ENCODE results near the gene ZNF284.

DNA sequence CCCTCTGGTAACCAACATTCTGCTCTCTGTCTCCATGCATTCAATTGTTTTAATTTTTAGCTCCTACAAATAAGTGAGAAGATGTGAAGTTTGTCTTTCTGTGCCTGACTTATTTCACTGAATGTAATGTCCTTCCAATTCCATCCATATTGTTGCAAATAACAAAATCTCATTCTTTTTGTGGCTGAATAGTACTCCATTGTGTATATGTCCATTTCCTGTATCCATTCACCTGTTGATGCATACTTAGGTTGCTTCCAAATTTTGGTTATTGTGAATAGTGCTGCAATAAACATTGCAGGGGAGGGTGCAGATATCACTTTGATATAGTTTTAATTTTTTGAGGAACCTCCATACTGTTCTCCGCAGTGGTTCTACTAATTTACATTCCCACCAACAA, 2.5 kb upstream of the ZNF284 start:
- TF ChIP-seq, protein P1, sequence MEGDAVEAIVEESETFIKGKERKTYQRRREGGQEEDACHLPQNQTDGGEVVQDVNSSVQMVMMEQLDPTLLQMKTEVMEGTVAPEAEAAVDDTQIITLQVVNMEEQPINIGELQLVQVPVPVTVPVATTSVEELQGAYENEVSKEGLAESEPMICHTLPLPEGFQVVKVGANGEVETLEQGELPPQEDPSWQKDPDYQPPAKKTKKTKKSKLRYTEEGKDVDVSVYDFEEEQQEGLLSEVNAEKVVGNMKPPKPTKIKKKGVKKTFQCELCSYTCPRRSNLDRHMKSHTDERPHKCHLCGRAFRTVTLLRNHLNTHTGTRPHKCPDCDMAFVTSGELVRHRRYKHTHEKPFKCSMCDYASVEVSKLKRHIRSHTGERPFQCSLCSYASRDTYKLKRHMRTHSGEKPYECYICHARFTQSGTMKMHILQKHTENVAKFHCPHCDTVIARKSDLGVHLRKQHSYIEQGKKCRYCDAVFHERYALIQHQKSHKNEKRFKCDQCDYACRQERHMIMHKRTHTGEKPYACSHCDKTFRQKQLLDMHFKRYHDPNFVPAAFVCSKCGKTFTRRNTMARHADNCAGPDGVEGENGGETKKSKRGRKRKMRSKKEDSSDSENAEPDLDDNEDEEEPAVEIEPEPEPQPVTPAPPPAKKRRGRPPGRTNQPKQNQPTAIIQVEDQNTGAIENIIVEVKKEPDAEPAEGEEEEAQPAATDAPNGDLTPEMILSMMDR (IDR thresholded peaks at IDR 0.05), result no peak
- TF ChIP-seq POLR2AphosphoS5 (IDR thresholded peaks at IDR 0.05; ENCODE audit: insufficient read depth in 1 of 2, low read depth in 1 of 2), result no peak
